Measurements from ENCODE around the gene PCDHB4.
"Not testable (repeated sequence)": the region's sequence is repeated elsewhere in the genome, so short reads cannot be mapped to it uniquely, and the experiment has no call there.

GRCh38 chr5:141137346-141137745, 15.7 kb downstream of the PCDHB4 start:
- not testable (repeated sequence) for TF ChIP-seq CTCF, POLR2AphosphoS5, POLR2A (IDR thresholded peaks at IDR 0.05)
